Measurements from ENCODE around the gene HNRNPA2B1.
A peak's percentile ranks its signal among the peaks of the same experiment; 100 is the strongest.

The HNRNPA2B1 gene

DNA sequence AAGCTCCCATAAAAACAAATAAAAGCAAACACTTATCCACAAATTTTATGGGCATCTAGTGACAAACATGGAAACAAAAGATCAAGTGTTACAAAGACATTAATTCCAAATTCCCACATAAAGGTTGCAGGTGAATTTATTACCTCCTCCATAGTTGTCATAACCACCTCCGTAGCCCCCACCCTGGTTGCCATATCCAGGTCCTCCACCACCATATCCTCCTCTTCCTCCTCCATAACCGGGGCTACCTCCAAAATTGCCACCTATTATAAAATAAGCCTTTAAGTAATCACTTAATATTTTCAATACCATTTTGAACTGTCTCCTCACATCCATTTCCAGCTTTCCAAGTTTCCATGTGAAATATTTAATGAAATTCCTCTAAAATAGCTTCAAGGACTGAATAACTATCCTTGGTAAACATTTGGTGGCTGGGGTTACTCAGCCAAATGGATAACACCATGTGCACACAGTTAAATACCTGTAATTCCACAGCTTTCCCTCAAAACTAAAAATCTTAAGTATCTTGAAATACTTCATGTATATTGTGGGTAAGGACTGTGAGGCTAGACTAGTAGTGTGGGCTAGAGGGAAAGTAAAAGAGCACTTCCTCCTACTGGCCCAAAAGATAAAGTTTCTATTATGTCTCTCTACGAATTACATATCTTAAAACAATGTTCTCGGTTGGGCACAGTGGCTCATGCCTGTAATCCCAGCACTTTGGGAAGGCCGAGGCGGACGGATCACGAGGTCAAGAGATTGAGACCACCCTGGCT, 6.9 kb downstream of the HNRNPA2B1 start:
- POLR2A ChIA-PET (ENCODE audit: low non-redundant PET) = interaction anchor here (0.5 kb wide), 1 partner anchor 902 kb away, joined by 3 read pairs; the partner anchor contains the start of gene HOXA1
- TF ChIP-seq, protein P1, sequence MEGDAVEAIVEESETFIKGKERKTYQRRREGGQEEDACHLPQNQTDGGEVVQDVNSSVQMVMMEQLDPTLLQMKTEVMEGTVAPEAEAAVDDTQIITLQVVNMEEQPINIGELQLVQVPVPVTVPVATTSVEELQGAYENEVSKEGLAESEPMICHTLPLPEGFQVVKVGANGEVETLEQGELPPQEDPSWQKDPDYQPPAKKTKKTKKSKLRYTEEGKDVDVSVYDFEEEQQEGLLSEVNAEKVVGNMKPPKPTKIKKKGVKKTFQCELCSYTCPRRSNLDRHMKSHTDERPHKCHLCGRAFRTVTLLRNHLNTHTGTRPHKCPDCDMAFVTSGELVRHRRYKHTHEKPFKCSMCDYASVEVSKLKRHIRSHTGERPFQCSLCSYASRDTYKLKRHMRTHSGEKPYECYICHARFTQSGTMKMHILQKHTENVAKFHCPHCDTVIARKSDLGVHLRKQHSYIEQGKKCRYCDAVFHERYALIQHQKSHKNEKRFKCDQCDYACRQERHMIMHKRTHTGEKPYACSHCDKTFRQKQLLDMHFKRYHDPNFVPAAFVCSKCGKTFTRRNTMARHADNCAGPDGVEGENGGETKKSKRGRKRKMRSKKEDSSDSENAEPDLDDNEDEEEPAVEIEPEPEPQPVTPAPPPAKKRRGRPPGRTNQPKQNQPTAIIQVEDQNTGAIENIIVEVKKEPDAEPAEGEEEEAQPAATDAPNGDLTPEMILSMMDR (conservative IDR thresholded peaks at IDR 0.05; ENCODE audit: low read depth) = no peak
- DNase-seq (ENCODE audit: low spot score) = no peak
- peak overlapping the region; percentile 33 for H3K27ac ChIP-seq
- CTCF ChIA-PET = interaction anchor here (0.9 kb wide), 1 partner anchor 91 kb away, joined by 4 read pairs; no protein-coding TSS in a partner anchor

GRCh38 chr7:26192485-26193087, 8.0 kb downstream of the HNRNPA2B1 start:
- no peak overlapping the region for H3K27ac ChIP-seq
- CTCF ChIA-PET = interaction anchor here (1.2 kb wide), 1 partner anchor 300 kb away, joined by 5 read pairs; no protein-coding TSS in a partner anchor
- POLR2A ChIA-PET (ENCODE audit: low non-redundant PET) = no interaction called here
- TF ChIP-seq, protein P1 (conservative IDR thresholded peaks at IDR 0.05; ENCODE audit: low read depth) = no peak
- DNase-seq (ENCODE audit: low spot score) = no peak

DNA sequence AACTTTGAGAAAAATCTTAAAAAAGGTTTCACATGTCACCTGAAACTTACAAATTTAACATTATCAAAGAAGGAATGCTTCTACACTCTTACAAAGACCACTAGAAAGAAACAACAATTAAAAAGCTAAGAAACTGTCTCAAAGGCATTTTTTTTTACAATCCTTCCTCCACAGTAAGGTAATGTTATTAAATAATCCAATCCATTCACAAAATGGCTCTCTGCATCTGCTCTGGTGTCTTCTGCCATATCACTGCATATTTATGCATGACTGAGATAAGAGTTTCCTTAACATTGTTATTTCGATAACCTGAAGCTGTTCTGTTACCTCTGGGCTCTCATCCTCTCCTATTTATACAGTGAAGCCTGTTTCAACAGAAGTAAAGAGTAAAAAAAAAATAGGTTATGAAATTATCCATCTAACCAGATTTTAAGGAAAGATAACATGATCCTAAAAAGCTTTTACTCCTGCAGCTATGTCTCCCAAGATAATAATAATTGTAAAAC, 8.5 kb downstream of the HNRNPA2B1 start:
- CTCF ChIA-PET = interaction anchor here (1.2 kb wide), 1 partner anchor 299 kb away, joined by 5 read pairs; no protein-coding TSS in a partner anchor
- TF ChIP-seq, protein P1 (conservative IDR thresholded peaks at IDR 0.05; ENCODE audit: low read depth) = no peak
- DNase-seq (ENCODE audit: low spot score) = no peak
- H3K27ac ChIP-seq = no peak overlapping the region
- POLR2A ChIA-PET (ENCODE audit: low non-redundant PET) = no interaction called here

DNA sequence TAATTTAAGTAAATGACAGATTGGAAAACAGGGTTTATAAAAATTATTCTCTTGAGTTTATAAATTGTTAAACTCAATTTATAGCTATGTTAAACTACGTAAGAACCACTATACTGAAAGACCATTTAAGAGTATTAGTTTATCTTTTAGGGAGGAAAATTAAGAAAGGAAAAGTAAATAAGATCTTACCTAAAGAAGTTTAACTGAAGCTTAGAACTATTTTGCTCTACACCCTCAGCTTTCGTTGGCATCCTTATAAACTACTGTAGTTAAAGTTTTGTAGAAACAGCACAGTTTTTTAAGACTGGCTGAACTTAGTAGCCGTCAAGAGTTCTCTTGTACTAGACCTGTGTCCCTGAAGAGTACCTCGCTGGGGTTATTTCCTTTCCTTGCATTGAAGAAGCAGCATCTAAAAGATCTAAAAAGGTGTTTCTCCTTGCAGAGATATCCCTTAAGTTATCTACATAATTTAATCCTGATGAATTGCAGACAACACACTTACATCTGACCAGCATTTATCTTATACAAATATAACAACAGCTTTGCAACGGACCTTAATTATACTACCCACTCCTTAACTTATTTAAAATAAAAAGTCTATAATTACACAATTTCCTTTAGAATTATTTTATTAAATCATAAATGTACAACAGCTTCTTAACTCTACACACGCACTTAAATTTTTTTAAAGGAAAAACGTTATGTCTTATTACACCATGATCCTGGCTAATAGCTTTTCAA, 9.1 kb downstream of the HNRNPA2B1 start:
- POLR2A ChIA-PET (ENCODE audit: low non-redundant PET) = no interaction called here
- H3K27ac ChIP-seq = no peak overlapping the region
- TF ChIP-seq, protein P1 (conservative IDR thresholded peaks at IDR 0.05; ENCODE audit: low read depth) = no peak
- CTCF ChIA-PET = interaction anchor here (0.6 to 1.2 kb wide), 2 partner anchors 299 to 303 kb away, joined by 4 to 5 read pairs; no protein-coding TSS in a partner anchor
- no peak for DNase-seq (ENCODE audit: low spot score)

- POLR2A ChIA-PET (ENCODE audit: low non-redundant PET) = no interaction called here
- CTCF ChIA-PET = no interaction called here
- H3K27ac ChIP-seq = no peak overlapping the region
- TF ChIP-seq, protein P1 (conservative IDR thresholded peaks at IDR 0.05; ENCODE audit: low read depth) = no peak
- no peak for DNase-seq (ENCODE audit: low spot score)
These were observed 10.1 kb downstream of the HNRNPA2B1 start for GRCh38 chr7:26190417-26190869.

DNA sequence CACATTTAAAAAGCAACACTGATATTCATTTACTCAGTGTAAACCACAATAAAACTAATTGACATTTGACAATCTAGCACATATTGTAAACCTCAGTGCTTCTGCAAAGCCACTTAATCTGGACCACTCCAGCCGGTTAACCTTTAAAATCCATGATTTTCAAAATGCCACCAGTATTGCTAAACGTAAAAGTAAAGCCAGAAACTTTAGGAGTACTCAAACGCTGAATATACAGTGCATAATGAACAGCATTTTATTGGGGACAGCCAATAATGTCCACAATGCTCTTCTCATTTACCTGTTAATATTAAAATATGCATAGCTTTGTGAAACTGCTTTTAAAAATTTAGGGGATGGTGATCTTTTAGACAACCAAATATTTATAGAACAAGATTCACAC, 10.8 kb downstream of the HNRNPA2B1 start:
- DNase-seq (ENCODE audit: low spot score) = no peak
- ChIA-PET CTCF (interaction anchor here (1.9 to 2.2 kb wide), 2 partner anchors 8 to 99 kb away, joined by 7 to 10 read pairs; no protein-coding TSS in a partner anchor), POLR2A (ENCODE audit: low non-redundant PET) (no interaction called here)
- TF ChIP-seq, protein P1 (conservative IDR thresholded peaks at IDR 0.05; ENCODE audit: low read depth) = no peak
- H3K27ac ChIP-seq = no peak overlapping the region
